ENCODE measurements around the gene BMF.

The BMF gene

GRCh38 chr15:40063563-40064011, 45.1 kb downstream of the BMF start:
- Mint-ChIP-seq H3K36me3 (ENCODE audit: low read depth) (no peaks in the 10 kb centered on the region), H3K9me3 (no peaks in the 10 kb centered on the region), H3K4me3 (no peak overlapping the region), H3K4me1 (peaks cover 46% of the 10 kb centered on the region), H3K27me3 (ENCODE audit: low read depth) (no peaks in the 10 kb centered on the region), H3K27ac (peak overlapping the region in 1 of 3 experiments; percentile 55)
- TF ChIP-seq CTCF (IDR thresholded peaks at IDR 0.05; ENCODE audit: unreplicated experiment in 3 of 3): no peak

GRCh38 chr15:40062816-40063562, 45.7 kb downstream of the BMF start:
- Mint-ChIP-seq H3K9me3 (no peaks in the 10 kb centered on the region), H3K27me3 (ENCODE audit: low read depth) (no peaks in the 10 kb centered on the region), H3K27ac (peak overlapping the region in 1 of 3 experiments; percentile 60), H3K4me3 (no peak overlapping the region), H3K36me3 (ENCODE audit: low read depth) (no peaks in the 10 kb centered on the region), H3K4me1 (peaks cover 47% of the 10 kb centered on the region)
- no peak for TF ChIP-seq CTCF (IDR thresholded peaks at IDR 0.05; ENCODE audit: unreplicated experiment in 3 of 3)

GRCh38 chr15:40061212-40061901, 47.3 kb downstream of the BMF start:
- H3K27ac Mint-ChIP-seq: no peak overlapping the region
- no peaks in the 10 kb centered on the region for H3K27me3 Mint-ChIP-seq (ENCODE audit: low read depth)
- peaks cover 46% of the 10 kb centered on the region for H3K4me1 Mint-ChIP-seq
- no peak overlapping the region for H3K4me3 Mint-ChIP-seq
- no peak for TF ChIP-seq CTCF (IDR thresholded peaks at IDR 0.05; ENCODE audit: unreplicated experiment in 3 of 3)
- no peaks in the 10 kb centered on the region for H3K36me3 Mint-ChIP-seq (ENCODE audit: low read depth)
- H3K9me3 Mint-ChIP-seq: no peaks in the 10 kb centered on the region

GRCh38 chr15:40060236-40060961, 48.3 kb downstream of the BMF start:
- Mint-ChIP-seq H3K9me3 (no peaks in the 10 kb centered on the region), H3K36me3 (ENCODE audit: low read depth) (no peaks in the 10 kb centered on the region), H3K27ac (peak overlapping the region in 2 of 3 experiments; percentile 3 to 18), H3K27me3 (ENCODE audit: low read depth) (no peaks in the 10 kb centered on the region), H3K4me1 (peaks cover 48% of the 10 kb centered on the region), H3K4me3 (no peak overlapping the region)
- no peak for TF ChIP-seq CTCF (IDR thresholded peaks at IDR 0.05; ENCODE audit: unreplicated experiment in 3 of 3)

- H3K27ac Mint-ChIP-seq: peak overlapping the region; percentile 17 to 61 (median 18)
- no peak overlapping the region for H3K4me3 Mint-ChIP-seq
- H3K4me1 Mint-ChIP-seq: peaks cover 48% of the 10 kb centered on the region
- no peaks in the 10 kb centered on the region for H3K27me3 Mint-ChIP-seq (ENCODE audit: low read depth)
- H3K9me3 Mint-ChIP-seq: no peaks in the 10 kb centered on the region
- no peak for TF ChIP-seq CTCF (IDR thresholded peaks at IDR 0.05; ENCODE audit: unreplicated experiment in 3 of 3)
- H3K36me3 Mint-ChIP-seq (ENCODE audit: low read depth): no peaks in the 10 kb centered on the region
These were observed 48.9 kb downstream of the BMF start for GRCh38 chr15:40059821-40060220.

Data from nephron (organoid).